KOPT-K1 (cell line): ENCODE measurements around the gene CCR5AS.

Experiments
- H3K27ac ChIP-seq: fragments of 200-600 bp; sonication (generic); 2 replicates; pipeline ENCODE4 v1.5.1; 2016; ENCODE audit warnings: antibody characterized with exemption, mild to moderate bottlenecking, low read depth, low read length; ENCODE audit not compliant: poor library complexity, severe bottlenecking
- H3K36me3 ChIP-seq: fragments of 200-600 bp; sonication (generic); 2 replicates; pipeline ENCODE4 v1.5.1; 2017; ENCODE audit warnings: antibody characterized with exemption, mild to moderate bottlenecking, low read length, moderate library complexity; ENCODE audit not compliant: insufficient read depth
- H3K9me3 ChIP-seq: fragments of 200-600 bp; sonication (generic); 2 replicates; pipeline ENCODE4 v1.5.1; 2017; ENCODE audit warnings: antibody characterized with exemption, low read length, mild to moderate bottlenecking; ENCODE audit not compliant: insufficient read depth, poor library complexity, severe bottlenecking

CCR5AS gene

GRCh38 chr3:46383951-46384330 lies 22.9 kb downstream of the CCR5AS start:
- H3K9me3 ChIP-seq: peaks cover 7% of the 10 kb centered on the region
- H3K36me3 ChIP-seq: no peaks in the 10 kb centered on the region
- H3K27ac ChIP-seq: peak overlapping the region; percentile 65

GRCh38 chr3:46383211-46383950 lies 23.5 kb downstream of the CCR5AS start:
- Histone ChIP-seq H3K27ac (peak overlapping the region; percentile 65), H3K9me3 (peaks cover 7% of the 10 kb centered on the region)

GRCh38 chr3:46381625-46382024 lies 25.2 kb downstream of the CCR5AS start:
- Histone ChIP-seq H3K27ac (no peak overlapping the region), H3K36me3 (no peaks in the 10 kb centered on the region), H3K9me3 (no peaks in the 10 kb centered on the region)

More at GRCh38 chr3:46383211-46383950, 23.5 kb downstream of the CCR5AS start:
- no peaks in the 10 kb centered on the region for H3K36me3 ChIP-seq

- Histone ChIP-seq H3K36me3 (no peaks in the 10 kb centered on the region), H3K27ac (peak overlapping the region; percentile 55), H3K9me3 (no peaks in the 10 kb centered on the region)
Measured at GRCh38 chr3:46380471-46381221, 26.2 kb downstream of the CCR5AS start.

- Histone ChIP-seq H3K9me3 (no peaks in the 10 kb centered on the region), H3K27ac (no peak overlapping the region), H3K36me3 (no peaks in the 10 kb centered on the region)
Measured at GRCh38 chr3:46378426-46378942, 28.4 kb downstream of the CCR5AS start.

- Histone ChIP-seq H3K36me3 (no peaks in the 10 kb centered on the region), H3K27ac (peak overlapping the region; percentile 54), H3K9me3 (no peaks in the 10 kb centered on the region)
Measured at GRCh38 chr3:46375814-46376213, 31.1 kb downstream of the CCR5AS start.

- Histone ChIP-seq H3K36me3 (no peaks in the 10 kb centered on the region), H3K27ac (peak overlapping the region; percentile 54), H3K9me3 (no peaks in the 10 kb centered on the region)
Measured at GRCh38 chr3:46375218-46375617, 31.6 kb downstream of the CCR5AS start.

GRCh38 chr3:46374755-46375154 lies 32.1 kb downstream of the CCR5AS start:
- Histone ChIP-seq H3K27ac (peak overlapping the region; percentile 54), H3K9me3 (no peaks in the 10 kb centered on the region), H3K36me3 (no peaks in the 10 kb centered on the region)

GRCh38 chr3:46372492-46373359 lies 34.1 kb downstream of the CCR5AS start:
- Histone ChIP-seq H3K27ac (no peak overlapping the region), H3K9me3 (no peaks in the 10 kb centered on the region), H3K36me3 (no peaks in the 10 kb centered on the region)

- Histone ChIP-seq H3K9me3 (no peaks in the 10 kb centered on the region), H3K36me3 (no peaks in the 10 kb centered on the region), H3K27ac (peak overlapping the region; percentile 34)
Measured at GRCh38 chr3:46371519-46372340, 35.1 kb downstream of the CCR5AS start.

GRCh38 chr3:46370839-46371518 lies 35.9 kb downstream of the CCR5AS start, which contains the start of gene CCR5:
TSS of gene CCR5 (plus strand) at chr3:46370946. CDS start at chr3:46372903, 1,957 bp downstream.
- Histone ChIP-seq H3K27ac (peak within 1 kb of the TSS; percentile 34), H3K9me3 (no peaks in the 10 kb centered on the region), H3K36me3 (no peaks in the 10 kb centered on the region)

GRCh38 chr3:46369675-46370132 lies 37.2 kb downstream of the CCR5AS start:
- Histone ChIP-seq H3K36me3 (no peaks in the 10 kb centered on the region), H3K27ac (peak overlapping the region; percentile 34), H3K9me3 (no peaks in the 10 kb centered on the region)

- Histone ChIP-seq H3K9me3 (no peaks in the 10 kb centered on the region), H3K27ac (peak overlapping the region; percentile 34)
Measured at GRCh38 chr3:46369151-46369550, 37.7 kb downstream of the CCR5AS start.

More at GRCh38 chr3:46369151-46369550, 37.7 kb downstream of the CCR5AS start:
- H3K36me3 ChIP-seq: no peaks in the 10 kb centered on the region
